ENCODE results near the gene CCDC69. TPM values are rescaled to one million over a fixed set of nuclear protein-coding genes. Genes with fewer than 3 reads are reported as not detected.

Gene CCDC69
- total and polyA plus RNA-seq, 2 of the 8 experiments (the other 6 are each of a cell fraction or from before 2014, with no cell fraction given): 8.4 to 10.8 TPM

DNA sequence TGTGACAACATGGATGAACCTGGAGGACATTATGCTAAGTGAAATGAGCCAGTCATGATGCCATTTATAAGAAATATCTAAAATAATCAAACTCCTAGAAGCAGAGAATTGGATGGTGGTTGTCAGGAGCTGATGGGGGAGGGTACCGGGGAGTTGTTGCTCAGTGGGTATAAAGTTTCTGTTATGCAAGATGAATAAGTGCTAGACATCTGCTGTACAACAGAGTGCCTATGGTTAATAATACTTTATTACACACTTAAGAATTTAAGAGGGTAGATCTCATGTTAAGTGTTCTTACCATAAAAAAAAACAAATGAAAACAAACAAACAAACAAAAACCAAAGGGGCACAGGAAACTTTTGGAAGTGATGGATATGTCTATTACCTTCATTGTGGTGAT, 13.0 kb upstream of the CCDC69 start:
- no peak overlapping the region for H3K4me2 ChIP-seq (ENCODE audit: insufficient read depth in 1 of 2, low read depth in 2 of 2, low read length in 2 of 2)
- 94% methylated on average over 1 of the region's 1 CpG; no CpG with 5 or more reads in 1 of the 2 experiments for WGBS, 2 experiments (ENCODE audit: extremely low coverage in 1 of 2, insufficient coverage in 1 of 2, insufficient read length in 1 of 2, insufficient replicate concordance in 2 of 2, low coverage in 1 of 2, low lambda C conversion rate in 2 of 2, missing lambda C conversion rate in 1 of 2)
- no peak overlapping the region for H3K56ac ChIP-seq (replicated peaks; ENCODE audit: insufficient read length, low read depth, low read length)
- no peak overlapping the region for H4K8ac ChIP-seq (ENCODE audit: extremely low read depth, insufficient read depth, low read length)
- no peaks in the 10 kb centered on the region for H3K9me3 ChIP-seq (ENCODE audit: insufficient read depth in 2 of 2, low read depth in 1 of 2, low read length in 1 of 2)
- no peak overlapping the region for H3K9ac ChIP-seq (replicated peaks in 1 of 4; ENCODE audit: extremely low read depth in 1 of 4, low read depth in 3 of 4, low read length in 3 of 4)
- H3K27ac ChIP-seq (ENCODE audit: low read depth, low read length): no peak overlapping the region
- H2BK20ac ChIP-seq (ENCODE audit: low read length): no peak overlapping the region
- TF ChIP-seq, protein P1, sequence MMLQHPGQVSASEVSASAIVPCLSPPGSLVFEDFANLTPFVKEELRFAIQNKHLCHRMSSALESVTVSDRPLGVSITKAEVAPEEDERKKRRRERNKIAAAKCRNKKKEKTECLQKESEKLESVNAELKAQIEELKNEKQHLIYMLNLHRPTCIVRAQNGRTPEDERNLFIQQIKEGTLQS (IDR thresholded peaks at IDR 0.05; ENCODE audit: insufficient read depth, low read depth, low read length): no peak
- POLR2A ChIA-PET (ENCODE audit: partially characterized antibody): interaction anchor here (2.6 kb wide), 1 partner anchor 16 kb away, joined by 12 read pairs; the partner anchor contains the start of gene GM2A
- no peak overlapping the region for H3K4ac ChIP-seq (replicated peaks; ENCODE audit: insufficient read length, low read depth, low read length)
- H3K79me2 ChIP-seq (ENCODE audit: control insufficient read depth in 1 of 2, insufficient read depth in 2 of 2, low read length in 2 of 2): no peaks in the 10 kb centered on the region
- H4K91ac ChIP-seq (replicated peaks; ENCODE audit: insufficient read length, low read length): no peak overlapping the region
- H3K79me1 ChIP-seq (ENCODE audit: low read depth, low read length): no peaks in the 10 kb centered on the region
- no peak overlapping the region for H3K18ac ChIP-seq (ENCODE audit: extremely low read depth, low read length)
- no peaks in the 10 kb centered on the region for H4K20me1 ChIP-seq (replicated peaks in 1 of 2; ENCODE audit: control insufficient read depth in 1 of 2, insufficient read depth in 2 of 2, low read length in 2 of 2)
- CTCF ChIA-PET (ENCODE audit: partially characterized antibody): interaction anchor here (0.6 to 7.4 kb wide), 7 partner anchors 8 to 225 kb away, joined by 3 to 75 read pairs (median 20); partner anchors contain the start of genes CCDC69 and GM2A
- no peak overlapping the region for H3K23ac ChIP-seq (ENCODE audit: insufficient read length)
- H2AFZ ChIP-seq (ENCODE audit: low read length): no peak overlapping the region
- H2BK5ac ChIP-seq (ENCODE audit: low read depth, low read length): no peak overlapping the region
- no peak overlapping the region for H3K14ac ChIP-seq (ENCODE audit: insufficient read length)
- H3K4me1 ChIP-seq (replicated peaks in 1 of 4; ENCODE audit: control insufficient read depth in 3 of 4, insufficient read depth in 4 of 4, low read length in 3 of 4): peaks cover 3 to 11% (median 7%) of the 10 kb centered on the region in 4 experiments; a peak in 6 of 7 replicates
- H2BK120ac ChIP-seq (replicated peaks; ENCODE audit: low read depth, low read length): no peak overlapping the region
- DNase-seq (ENCODE audit: low read depth in 1 of 2, low spot score in 2 of 2) (no peak), FAIRE-seq (no peak)
- no peaks in the 10 kb centered on the region for H3K36me3 ChIP-seq (ENCODE audit: control insufficient read depth in 2 of 4, insufficient read depth in 4 of 4, low read length in 3 of 4)
- H3K27me3 ChIP-seq (replicated peaks in 1 of 4; ENCODE audit: control insufficient read depth in 3 of 4, extremely low read depth in 1 of 4, insufficient read depth in 3 of 4, low read length in 3 of 4): no peaks in the 10 kb centered on the region
- H2AK5ac ChIP-seq (ENCODE audit: low read depth, low read length): no peak overlapping the region
- no peak overlapping the region for H3K4me3 ChIP-seq (ENCODE audit: extremely low read depth in 1 of 4, insufficient read depth in 2 of 4, low read depth in 3 of 4, low read length in 4 of 4)
- no peaks in the 10 kb centered on the region for H3K23me2 ChIP-seq (ENCODE audit: low read depth, low read length)
- H2BK12ac ChIP-seq (ENCODE audit: low read depth, low read length): no peak overlapping the region
- no peak overlapping the region for H4K5ac ChIP-seq (ENCODE audit: insufficient read length, low read depth, low read length)
- no peak overlapping the region for H2BK15ac ChIP-seq (ENCODE audit: low read length)
